DLD1 (cell line): ENCODE data around the gene TUBA8.
"Not testable (repeated sequence)": the region's sequence is repeated elsewhere in the genome, so short reads cannot be mapped to it uniquely, and the experiment has no call there.

Experiments used
- in situ Hi-C: cut with HindIII; loops from 2 replicates; pipeline ENCODE4 v1.10.0; 2017; ENCODE audit warnings: low sequenced_read_pairs

The TUBA8 gene

GRCh38 chr22:18123476-18124025 is 12.9 kb downstream of the TUBA8 start:
- in situ Hi-C loops = not testable (repeated sequence)

GRCh38 chr22:18126606-18127005 is 16.0 kb downstream of the TUBA8 start:
- in situ Hi-C loops = no loop called here

GRCh38 chr22:18130018-18130417 is 19.4 kb downstream of the TUBA8 start:
- in situ Hi-C loops = no loop called here

GRCh38 chr22:18130699-18131429 is 20.3 kb downstream of the TUBA8 start:
- in situ Hi-C loops = no loop called here

- in situ Hi-C loops = no loop called here
Measured at GRCh38 chr22:18133452-18133851, 22.8 kb downstream of the TUBA8 start.

GRCh38 chr22:18136563-18137320 is 26.1 kb downstream of the TUBA8 start:
- in situ Hi-C loops = no loop called here

- in situ Hi-C loops = not testable (repeated sequence)
Measured at GRCh38 chr22:18141004-18141403, 30.4 kb downstream of the TUBA8 start.

- in situ Hi-C loops = no loop called here
Measured at GRCh38 chr22:18144105-18144504, 33.5 kb downstream of the TUBA8 start.

GRCh38 chr22:18145676-18146388 is 35.2 kb downstream of the TUBA8 start:
- in situ Hi-C loops = no loop called here

- in situ Hi-C loops = no loop called here
Measured at GRCh38 chr22:18146389-18146753, 35.8 kb downstream of the TUBA8 start.

- in situ Hi-C loops = no loop called here
Measured at GRCh38 chr22:18147791-18148190, 37.2 kb downstream of the TUBA8 start.

GRCh38 chr22:18148293-18148965 is 37.8 kb downstream of the TUBA8 start:
- in situ Hi-C loops = no loop called here

- in situ Hi-C loops = no loop called here
Measured at GRCh38 chr22:18152519-18152918, 41.9 kb downstream of the TUBA8 start.

- in situ Hi-C loops = no loop called here
Measured at GRCh38 chr22:18154821-18155390, 44.3 kb downstream of the TUBA8 start.

- in situ Hi-C loops = not testable (repeated sequence)
Measured at GRCh38 chr22:18155546-18155945, 44.9 kb downstream of the TUBA8 start.

GRCh38 chr22:18156878-18157713 is 46.5 kb downstream of the TUBA8 start:
- in situ Hi-C loops = no loop called here

- in situ Hi-C loops = no loop called here
Measured at GRCh38 chr22:18157714-18158028, 47.1 kb downstream of the TUBA8 start.

GRCh38 chr22:18160641-18161040 is 50.0 kb downstream of the TUBA8 start:
- in situ Hi-C loops = not testable (repeated sequence)

- in situ Hi-C loops = not testable (repeated sequence)
Measured at GRCh38 chr22:18163843-18164242, 53.2 kb downstream of the TUBA8 start.

- in situ Hi-C loops = not testable (repeated sequence)
Measured at GRCh38 chr22:18164584-18164983, 54.0 kb downstream of the TUBA8 start.
